ENCODE data around the gene RPL13.

The RPL13 gene

GRCh38 chr16:89572485-89573205 is 12.2 kb downstream of the RPL13 start:
- no peak overlapping the region for H3K4me3 ChIP-seq (ENCODE audit: low read depth, low read length)
- DNase-seq (ENCODE audit: low read depth): no peak
- TF ChIP-seq CTCF (IDR thresholded peaks at IDR 0.05; ENCODE audit: low read depth, low read length, missing control alignments): no peak

GRCh38 chr16:89573826-89574680 is 13.6 kb downstream of the RPL13 start:
- H3K4me3 ChIP-seq (ENCODE audit: low read depth, low read length): peak overlapping the region; percentile 60
- TF ChIP-seq CTCF (IDR thresholded peaks at IDR 0.05; ENCODE audit: low read depth, low read length, missing control alignments): no peak
- no peak for DNase-seq (ENCODE audit: low read depth)

- H3K4me3 ChIP-seq (ENCODE audit: low read depth, low read length): peak overlapping the region; percentile 60
- TF ChIP-seq CTCF (IDR thresholded peaks at IDR 0.05; ENCODE audit: low read depth, low read length, missing control alignments): peak; percentile 76
- no peak for DNase-seq (ENCODE audit: low read depth)
Measured at GRCh38 chr16:89574681-89575246, 14.3 kb downstream of the RPL13 start.

- no peak for DNase-seq (ENCODE audit: low read depth)
- peak within 1 kb of the TSS; percentile 60 for H3K4me3 ChIP-seq (ENCODE audit: low read depth, low read length)
Measured at GRCh38 chr16:89575247-89576152, 15.0 kb downstream of the RPL13 start, which contains the start of gene CPNE7. TSS of gene CPNE7 (plus strand) at chr16:89575758. CDS start at chr16:89575898, 140 bp downstream.

GRCh38 chr16:89576153-89577054 is 15.9 kb downstream of the RPL13 start:
- no peak for DNase-seq (ENCODE audit: low read depth)
- no peak for TF ChIP-seq CTCF (IDR thresholded peaks at IDR 0.05; ENCODE audit: low read depth, low read length, missing control alignments)
- peak overlapping the region; percentile 60 for H3K4me3 ChIP-seq (ENCODE audit: low read depth, low read length)

More at GRCh38 chr16:89575247-89576152, 15.0 kb downstream of the RPL13 start, which contains the start of gene CPNE7:
- TF ChIP-seq CTCF (IDR thresholded peaks at IDR 0.05; ENCODE audit: low read depth, low read length, missing control alignments): no peak

All from GM12864 (cell line).